ENCODE measurements around the gene MED31. TPM values are rescaled to one million over a fixed set of nuclear protein-coding genes. Genes with fewer than 3 reads are reported as not detected.

Gene MED31
- total and polyA plus RNA-seq, 2 of the 13 experiments (the other 11 are each of a cell fraction or from before 2014, with no cell fraction given): 19.0 to 20.9 TPM

DNA sequence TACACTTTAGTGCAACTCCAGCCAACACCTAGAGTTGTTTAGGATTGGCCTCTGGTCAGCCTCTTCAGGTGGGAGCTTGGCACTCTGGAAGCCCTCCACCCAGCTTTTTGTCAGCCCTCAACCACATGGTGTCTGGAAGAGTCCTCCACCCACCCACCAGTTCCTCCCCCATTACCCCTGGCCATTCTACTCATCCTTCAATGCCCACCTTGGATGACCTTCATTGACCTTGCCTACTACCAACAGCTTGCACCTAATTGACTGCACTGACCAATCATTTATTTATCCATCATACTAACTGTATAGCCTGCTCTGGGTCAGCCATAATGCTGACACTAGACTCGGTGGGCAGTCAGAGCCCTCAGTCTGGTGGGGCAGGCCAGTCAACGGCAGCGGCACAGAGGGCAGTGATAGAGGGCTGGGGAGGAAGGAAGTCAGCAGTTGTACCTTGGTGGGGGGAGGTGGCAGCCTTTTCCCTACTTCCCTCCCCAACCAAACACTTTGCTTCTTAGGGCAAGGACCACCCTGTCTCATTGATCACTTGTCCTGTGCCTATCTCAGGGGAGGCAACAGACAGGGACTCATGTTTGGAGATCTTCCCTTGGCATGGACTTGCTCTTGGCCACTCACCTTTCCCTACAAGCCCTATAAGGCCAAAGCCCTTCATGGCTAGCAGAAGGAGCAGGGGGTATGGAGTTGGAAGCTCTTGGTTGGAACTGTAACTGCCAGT is 32.5 kb upstream of the MED31 start (continued):
- TF ChIP-seq MTA1 (CRISPR knock-in tag; IDR thresholded peaks at IDR 0.05; ENCODE audit: borderline replicate concordance) (0 out of 2 replicates have a peak, but pooled peaks have one; percentile 47), ZBTB3 (CRISPR knock-in tag; IDR thresholded peaks at IDR 0.05; ENCODE audit: borderline replicate concordance, low read depth) (no peak), CEBPB (IDR thresholded peaks at IDR 0.05; ENCODE audit: borderline replicate concordance, low read depth, low read length) (no peak), THYN1 (CRISPR knock-in tag; IDR thresholded peaks at IDR 0.05; ENCODE audit: borderline replicate concordance, low read depth) (0 out of 2 replicates have a peak, but pooled peaks have one; percentile 35), KLF15 (CRISPR knock-in tag; IDR thresholded peaks at IDR 0.05; ENCODE audit: borderline replicate concordance) (no peak), POLR2G (IDR thresholded peaks at IDR 0.05; ENCODE audit: low read depth, low read length) (peak; percentile 47; the same call in 1 of the 2 replicates), MEF2D (CRISPR knock-in tag; IDR thresholded peaks at IDR 0.05) (0 out of 2 replicates have a peak, but pooled peaks have one; percentile 0), ZNF468 (CRISPR knock-in tag; IDR thresholded peaks at IDR 0.05) (0 out of 2 replicates have a peak, but pooled peaks have one; percentile 46), FUBP1 (CRISPR knock-in tag; IDR thresholded peaks at IDR 0.05; ENCODE audit: borderline replicate concordance) (no peak), RBM22 (optimal IDR thresholded peaks at IDR 0.05; ENCODE audit: low read length) (peak; percentile 10), E2F2 (CRISPR knock-in tag; IDR thresholded peaks at IDR 0.05; ENCODE audit: borderline replicate concordance) (no peak), ZNF274 (CRISPR knock-in tag; IDR thresholded peaks at IDR 0.05) (no peak; the same call in 1 of the 2 replicates), HDAC1 (CRISPR knock-in tag; IDR thresholded peaks at IDR 0.05) (no peak), SRY (CRISPR knock-in tag; IDR thresholded peaks at IDR 0.05) (0 out of 2 replicates have a peak, but pooled peaks have one; percentile 32), NFIC (IDR thresholded peaks at IDR 0.05; ENCODE audit: low read length) (no peak)
- TF ChIP-seq, protein P1, sequence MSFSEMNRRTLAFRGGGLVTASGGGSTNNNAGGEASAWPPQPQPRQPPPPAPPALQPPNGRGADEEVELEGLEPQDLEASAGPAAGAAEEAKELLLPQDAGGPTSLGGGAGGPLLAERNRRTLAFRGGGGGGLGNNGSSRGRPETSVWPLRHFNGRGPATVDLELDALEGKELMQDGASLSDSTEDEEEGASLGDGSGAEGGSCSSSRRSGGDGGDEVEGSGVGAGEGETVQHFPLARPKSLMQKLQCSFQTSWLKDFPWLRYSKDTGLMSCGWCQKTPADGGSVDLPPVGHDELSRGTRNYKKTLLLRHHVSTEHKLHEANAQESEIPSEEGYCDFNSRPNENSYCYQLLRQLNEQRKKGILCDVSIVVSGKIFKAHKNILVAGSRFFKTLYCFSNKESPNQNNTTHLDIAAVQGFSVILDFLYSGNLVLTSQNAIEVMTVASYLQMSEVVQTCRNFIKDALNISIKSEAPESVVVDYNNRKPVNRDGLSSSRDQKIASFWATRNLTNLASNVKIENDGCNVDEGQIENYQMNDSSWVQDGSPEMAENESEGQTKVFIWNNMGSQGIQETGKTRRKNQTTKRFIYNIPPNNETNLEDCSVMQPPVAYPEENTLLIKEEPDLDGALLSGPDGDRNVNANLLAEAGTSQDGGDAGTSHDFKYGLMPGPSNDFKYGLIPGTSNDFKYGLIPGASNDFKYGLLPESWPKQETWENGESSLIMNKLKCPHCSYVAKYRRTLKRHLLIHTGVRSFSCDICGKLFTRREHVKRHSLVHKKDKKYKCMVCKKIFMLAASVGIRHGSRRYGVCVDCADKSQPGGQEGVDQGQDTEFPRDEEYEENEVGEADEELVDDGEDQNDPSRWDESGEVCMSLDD (CRISPR knock-in tag; IDR thresholded peaks at IDR 0.05; ENCODE audit: borderline replicate concordance): no peak
- TF ChIP-seq, protein P2, sequence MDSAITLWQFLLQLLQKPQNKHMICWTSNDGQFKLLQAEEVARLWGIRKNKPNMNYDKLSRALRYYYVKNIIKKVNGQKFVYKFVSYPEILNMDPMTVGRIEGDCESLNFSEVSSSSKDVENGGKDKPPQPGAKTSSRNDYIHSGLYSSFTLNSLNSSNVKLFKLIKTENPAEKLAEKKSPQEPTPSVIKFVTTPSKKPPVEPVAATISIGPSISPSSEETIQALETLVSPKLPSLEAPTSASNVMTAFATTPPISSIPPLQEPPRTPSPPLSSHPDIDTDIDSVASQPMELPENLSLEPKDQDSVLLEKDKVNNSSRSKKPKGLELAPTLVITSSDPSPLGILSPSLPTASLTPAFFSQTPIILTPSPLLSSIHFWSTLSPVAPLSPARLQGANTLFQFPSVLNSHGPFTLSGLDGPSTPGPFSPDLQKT (CRISPR knock-in tag; IDR thresholded peaks at IDR 0.05; ENCODE audit: borderline replicate concordance): no peak
- TF ChIP-seq, protein P3, sequence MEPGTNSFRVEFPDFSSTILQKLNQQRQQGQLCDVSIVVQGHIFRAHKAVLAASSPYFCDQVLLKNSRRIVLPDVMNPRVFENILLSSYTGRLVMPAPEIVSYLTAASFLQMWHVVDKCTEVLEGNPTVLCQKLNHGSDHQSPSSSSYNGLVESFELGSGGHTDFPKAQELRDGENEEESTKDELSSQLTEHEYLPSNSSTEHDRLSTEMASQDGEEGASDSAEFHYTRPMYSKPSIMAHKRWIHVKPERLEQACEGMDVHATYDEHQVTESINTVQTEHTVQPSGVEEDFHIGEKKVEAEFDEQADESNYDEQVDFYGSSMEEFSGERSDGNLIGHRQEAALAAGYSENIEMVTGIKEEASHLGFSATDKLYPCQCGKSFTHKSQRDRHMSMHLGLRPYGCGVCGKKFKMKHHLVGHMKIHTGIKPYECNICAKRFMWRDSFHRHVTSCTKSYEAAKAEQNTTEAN (CRISPR knock-in tag; conservative IDR thresholded peaks at IDR 0.05): no peak
- TF ChIP-seq, protein P4, sequence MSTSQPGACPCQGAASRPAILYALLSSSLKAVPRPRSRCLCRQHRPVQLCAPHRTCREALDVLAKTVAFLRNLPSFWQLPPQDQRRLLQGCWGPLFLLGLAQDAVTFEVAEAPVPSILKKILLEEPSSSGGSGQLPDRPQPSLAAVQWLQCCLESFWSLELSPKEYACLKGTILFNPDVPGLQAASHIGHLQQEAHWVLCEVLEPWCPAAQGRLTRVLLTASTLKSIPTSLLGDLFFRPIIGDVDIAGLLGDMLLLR (CRISPR knock-in tag; IDR thresholded peaks at IDR 0.05): 0 out of 2 replicates have a peak, but pooled peaks have one; percentile 19

Measured in HepG2 (cell line).